GM12878 (cell line): ENCODE measurements around the gene PHYKPL. TPM values are rescaled to one million over a fixed set of nuclear protein-coding genes. Genes with fewer than 3 reads are reported as not detected.

Source experiments
- ATAC-seq: fragments of 200-7000 bp; cut with Tn5 transposase; 3 replicates; pipeline ENCODE4 v1.9.1; 2020; ENCODE audit warnings: mild to moderate bottlenecking, moderate library complexity
- BruUV-seq: library from RNA; stranded (reverse); fragments of 400-500 nt; replicated peaks from 2 replicates; lab custom pipeline; 2021; lab: Mats Ljungman, UMichigan
- CTCF ChIA-PET: fragments of 300-600 bp; sonication (Branson Sonifier 250); formaldehyde crosslinking; extraction: SDS; loops from one replicate; lab custom pipeline; 2021; ENCODE audit warnings: inconsistent platforms; lab: Yijun Ruan, JAX
- POLR2A ChIA-PET: fragments of 350-600 bp; formaldehyde crosslinking; extraction: SDS; loops from one replicate; lab custom pipeline; 2021; ENCODE audit warnings: inconsistent platforms; lab: Charles Lee
- RAD21 ChIA-PET: fragments of 300-600 bp; sonication (Branson Sonifier 250); formaldehyde crosslinking; loops from one replicate; lab custom pipeline; 2023; ENCODE audit warnings: antibody characterized with exemption; ENCODE audit not compliant: unreplicated experiment; lab: Charles Lee
- SMC1A ChIA-PET: fragments of 300-600 bp; sonication (Branson Sonifier 250); formaldehyde crosslinking; loops from one replicate; lab custom pipeline; 2023; ENCODE audit not compliant: unreplicated experiment, uncharacterized antibody; lab: Charles Lee
- DNase-seq: peaks from one replicate; pipeline ENCODE4 v3.0.0-alpha.2; 2011; ENCODE audit warnings: low read depth, low spot score
- FAIRE-seq: peaks from 3 replicates; lab custom pipeline; 2011; peaks lifted over from hg19 to GRCh38; lab: Jason Lieb, UNC
- H2AFZ ChIP-seq: 2 replicates; pipeline ENCODE4 v1.6.0; 2011; ENCODE audit warnings: low read depth, low read length, control low read depth; ENCODE audit not compliant: control insufficient read depth
- H3K27ac ChIP-seq: 2 replicates; pipeline ENCODE4 v1.5.1; 2011; ENCODE audit warnings: control low read depth; ENCODE audit not compliant: control insufficient read depth, insufficient read depth
- H3K27me3 ChIP-seq, 2 experiments: replicated peaks in 1 of 2; 2 replicates each; pipeline versions ENCODE4 v1.6.0 to v1.6.1; 2011; ENCODE audit warnings: low read length in 1 of 2; ENCODE audit not compliant: control insufficient read depth in 2 of 2, insufficient read depth in 2 of 2
- H3K36me3 ChIP-seq, 2 experiments: 2 replicates each; pipeline ENCODE4 v1.5.1; 2011; ENCODE audit warnings: low read length in 1 of 2; ENCODE audit not compliant: control insufficient read depth in 2 of 2, insufficient read depth in 2 of 2
- H3K4me1 ChIP-seq: 2 replicates; pipeline ENCODE4 v1.6.1; 2011; ENCODE audit warnings: mild to moderate bottlenecking, low read length, moderate library complexity, mixed read lengths; ENCODE audit not compliant: control insufficient read depth, insufficient read depth
- H3K4me2 ChIP-seq: 2 replicates; pipeline ENCODE4 v1.6.0; 2011; ENCODE audit warnings: control low read depth; ENCODE audit not compliant: control insufficient read depth, insufficient read depth
- H3K4me3 ChIP-seq: fragments of 200-600 bp; sonication (generic); 2 replicates; pipeline ENCODE4 v1.5.1; 2016
- H3K79me2 ChIP-seq: 2 replicates; pipeline ENCODE4 v1.6.0; 2011; ENCODE audit warnings: low read length; ENCODE audit not compliant: control insufficient read depth, insufficient read depth
- H3K9ac ChIP-seq: 2 replicates; pipeline ENCODE4 v1.8.0; 2011; ENCODE audit warnings: low read length, control low read depth, mixed read lengths; ENCODE audit not compliant: control insufficient read depth, insufficient read depth
- H3K9me3 ChIP-seq: replicated peaks from 3 replicates; pipeline ENCODE4 v1.5.1; 2011; ENCODE audit warnings: mild to moderate bottlenecking, low read length; ENCODE audit not compliant: control insufficient read depth, insufficient read depth
- H4K20me1 ChIP-seq: 2 replicates; pipeline ENCODE4 v1.6.0; 2011; ENCODE audit not compliant: control insufficient read depth, insufficient read depth
- CREB1 ChIP-seq: IDR thresholded peaks from 2 replicates; pipeline ENCODE4 v1.6.1; 2012; ENCODE audit warnings: low read depth, mild to moderate bottlenecking, inconsistent platforms
- FOXK2 ChIP-seq: fragments of 450-650 bp; IDR thresholded peaks from 2 replicates; pipeline ENCODE4 v1.6.1; 2017; ENCODE audit warnings: mild to moderate bottlenecking, moderate library complexity
- GABPA ChIP-seq: IDR thresholded peaks from 2 replicates; pipeline ENCODE4 v1.6.1; 2014; ENCODE audit warnings: antibody characterized with exemption, low read depth, mild to moderate bottlenecking, inconsistent platforms
- HDGF ChIP-seq: fragments of 450-650 bp; IDR thresholded peaks from 2 replicates; pipeline ENCODE4 v1.6.1; 2016; ENCODE audit warnings: antibody characterized with exemption
- IKZF2 ChIP-seq, 2 experiments: fragments of 450-650 bp; IDR thresholded peaks; 2 replicates each; pipeline ENCODE4 v1.6.1; 2017; ENCODE audit warnings: mild to moderate bottlenecking in 2 of 2, moderate library complexity in 2 of 2
- IRF5 ChIP-seq: fragments of 450-650 bp; IDR thresholded peaks from 2 replicates; pipeline ENCODE4 v1.6.1; 2017; ENCODE audit warnings: borderline replicate concordance
- MAX ChIP-seq: IDR thresholded peaks from 2 replicates; pipeline ENCODE4 v1.6.1; 2012; ENCODE audit warnings: low read depth, low read length, improper control_type of control experiment
- MEF2A ChIP-seq: IDR thresholded peaks from 2 replicates; pipeline ENCODE4 v1.6.1; 2011; ENCODE audit warnings: low read depth, mild to moderate bottlenecking, low read length, moderate library complexity; ENCODE audit not compliant: insufficient read depth
- MXI1 ChIP-seq: fragments of 150-350 bp; IDR thresholded peaks from 2 replicates; pipeline ENCODE4 v1.6.1; 2011; ENCODE audit warnings: low read depth, mild to moderate bottlenecking, inconsistent platforms, low read length, improper control_type of control experiment
- NFYA ChIP-seq: IDR thresholded peaks from 2 replicates; pipeline ENCODE4 v1.6.1; 2011; ENCODE audit warnings: low read depth, mild to moderate bottlenecking, low read length, improper control_type of control experiment, borderline replicate concordance
- PML ChIP-seq: IDR thresholded peaks from 2 replicates; pipeline ENCODE4 v1.6.1; 2012; ENCODE audit warnings: low read length, inconsistent platforms
- REST ChIP-seq: IDR thresholded peaks from 2 replicates; pipeline ENCODE4 v1.6.1; 2012; ENCODE audit warnings: mild to moderate bottlenecking, low read depth, low read length
- SMAD1 ChIP-seq: fragments of 450-650 bp; IDR thresholded peaks from 2 replicates; pipeline ENCODE4 v1.6.1; 2018; ENCODE audit warnings: mild to moderate bottlenecking, low read depth; ENCODE audit not compliant: partially characterized antibody
- SMARCA5 ChIP-seq: fragments of 450-650 bp; IDR thresholded peaks from 2 replicates; pipeline ENCODE4 v1.6.1; 2017; ENCODE audit warnings: mild to moderate bottlenecking
- TCF3 ChIP-seq: IDR thresholded peaks from 2 replicates; pipeline ENCODE4 v1.6.1; 2012; ENCODE audit warnings: low read depth, mild to moderate bottlenecking, low read length, borderline replicate concordance; ENCODE audit not compliant: insufficient read depth
- USF1 ChIP-seq: IDR thresholded peaks from 2 replicates; pipeline ENCODE4 v1.6.1; 2011; ENCODE audit warnings: borderline replicate concordance, low read depth, mild to moderate bottlenecking, moderate library complexity, mixed read lengths, low read length; ENCODE audit not compliant: insufficient read depth; ENCODE audit errors: extremely low read length
- ZBTB33 ChIP-seq: fragments of 450-650 bp; IDR thresholded peaks from 2 replicates; pipeline ENCODE4 v1.6.1; 2017; ENCODE audit warnings: mild to moderate bottlenecking
- ZNF384 ChIP-seq: IDR thresholded peaks from 2 replicates; pipeline ENCODE4 v1.6.1; 2012; ENCODE audit warnings: low read depth, mild to moderate bottlenecking, low read length, improper control_type of control experiment, borderline replicate concordance
- WGBS: methylation state at CpG from one replicate; pipeline ENCODE4 v1.1.6; 2016; ENCODE audit warnings: low lambda C conversion rate; ENCODE audit not compliant: insufficient replicate concordance, insufficient coverage; ENCODE audit errors: missing lambda C conversion rate; 5-methylcytosine and 5-hydroxymethylcytosine counted together
- in situ Hi-C: fragments of 300-500 bp; cut with MboI; formaldehyde crosslinking; loops from 9 replicates; pipeline ENCODE4 v1.14.3; 2018; ENCODE audit warnings: mixed read lengths
- intact Hi-C: fragments of 100-400 bp; cut with micrococcal nuclease; formaldehyde crosslinking; loops from one replicate; pipeline ENCODE4 v1.14.2; 2022; ENCODE audit not compliant: unreplicated experiment
- polyA plus RNA-seq, 11 experiments: library from polyadenylated mRNA; depleted of rRNA in 4 of 11; unstranded in 6 of 11; stranded (reverse) in 5 of 11; fragments of >200 nt; fragmentation: Nextera tagmentation in 4 of 11; fragmentation: Illumina TruSeq in 1 of 11; extraction: Ambion mirVana in 4 of 11; extraction: Trizol in 1 of 11; gene quantifications; 1 replicate in 1 of 11; 2 replicates in 10 of 11; pipeline versions ENCODE4 v1.2.1 to v1.2.3, GENCODE V29; 2011 to 2016; ENCODE audit warnings: inconsistent platforms in 2 of 11, missing spikeins in 2 of 11, low read depth in 1 of 11
- total RNA-seq, 4 experiments: library from RNA; depleted of rRNA in 3 of 4; stranded (reverse); fragments of >200 nt in 3 of 4; fragmentation: Illumina TruSeq in 1 of 4; extraction: Trizol in 1 of 4; gene quantifications; 2 replicates each; pipeline versions ENCODE4 v1.2.1 to v1.2.3, GENCODE V29; 2013 to 2021

The PHYKPL gene
- total and polyA plus RNA-seq, 10 of the 15 experiments (the other 5 are each of a cell fraction or from before 2014, with no cell fraction given), result 4.5 to 53.9 (median 25.6) TPM

- BruUV-seq, result no TSS peak
- POLR2A ChIA-PET, result no interaction called here
- Histone ChIP-seq H3K36me3 (no peaks in the 10 kb centered on the region), H3K9me3 (no peaks in the 10 kb centered on the region), H4K20me1 (no peaks in the 10 kb centered on the region), H3K27me3 (no peaks in the 10 kb centered on the region; a peak in 1 of 4 replicates), H3K9ac (no peak overlapping the region), H3K4me3 (no peak overlapping the region), H2AFZ (no peak overlapping the region), H3K4me2 (no peak overlapping the region), H3K79me2 (no peaks in the 10 kb centered on the region), H3K4me1 (no peaks in the 10 kb centered on the region), H3K27ac (no peak overlapping the region)
- intact Hi-C loops (no loop called here), in situ Hi-C loops (no loop called here)
- CTCF ChIA-PET, result interaction anchor here (0.7 kb wide), 1 partner anchor 281 kb away, joined by 3 read pairs; no protein-coding TSS in a partner anchor
- RAD21 ChIA-PET, result no interaction called here
- no peak for ATAC-seq
- TF ChIP-seq SMARCA5, result no peak
- TF ChIP-seq CREB1, result no peak
- TF ChIP-seq MAX, result no peak
- no peak for TF ChIP-seq IRF5
- no peak for TF ChIP-seq PML
- TF ChIP-seq SMAD1, result no peak
- TF ChIP-seq IKZF2 (IDR thresholded peaks at IDR 0.05), result no peak
- TF ChIP-seq TCF3, result no peak
- TF ChIP-seq MEF2A, result no peak
- no peak for TF ChIP-seq NFYA
- no peak for TF ChIP-seq GABPA
- TF ChIP-seq HDGF, result no peak
- TF ChIP-seq REST, result no peak
- no peak for TF ChIP-seq ZNF384
- no peak for TF ChIP-seq USF1
- TF ChIP-seq MXI1, result no peak
- no peak for TF ChIP-seq FOXK2
- no peak for TF ChIP-seq ZBTB33
- no peak for DNase-seq
- no peak for FAIRE-seq
- 59% methylated on average over 1 of the region's 1 CpG for WGBS
- SMC1A ChIA-PET, result no interaction called here
Observed at GRCh38 chr5:178269499-178269898, 36.9 kb upstream of the PHYKPL start.
